ENCODE results near the gene GAK.
"Not testable (repeated sequence)": the region's sequence is repeated elsewhere in the genome, so short reads cannot be mapped to it uniquely, and the experiment has no call there.

The GAK gene

GRCh38 chr4:951594-952468 is 19.7 kb upstream of the GAK start:
- DNase-seq = no peak

- DNase-seq = no peak
Observed at GRCh38 chr4:951186-951585, 19.1 kb upstream of the GAK start.

- no peak for DNase-seq
Observed at GRCh38 chr4:950136-951020, 18.3 kb upstream of the GAK start.

GRCh38 chr4:949656-950055 is 17.5 kb upstream of the GAK start:
- no peak for DNase-seq

- no peak for DNase-seq
Observed at GRCh38 chr4:948936-949300, 16.8 kb upstream of the GAK start.

- no peak for DNase-seq
Observed at GRCh38 chr4:948101-948935, 16.2 kb upstream of the GAK start.

- no peak for DNase-seq
Observed at GRCh38 chr4:947491-947971, 15.4 kb upstream of the GAK start.

GRCh38 chr4:946517-947471 is 14.7 kb upstream of the GAK start:
- no peak for DNase-seq

- DNase-seq = no peak
Observed at GRCh38 chr4:946103-946450, 14.0 kb upstream of the GAK start.

- DNase-seq = no peak
Observed at GRCh38 chr4:945274-946102, 13.4 kb upstream of the GAK start.

- DNase-seq = not testable (repeated sequence)
Observed at GRCh38 chr4:939508-939907, 7.4 kb upstream of the GAK start.

GRCh38 chr4:932713-933070 is 576 bp upstream of the GAK start:
- no peak for DNase-seq

- DNase-seq = no peak
Observed at GRCh38 chr4:931194-931959, 739 bp downstream of the GAK start.

- DNase-seq = no peak
Observed at GRCh38 chr4:930827-931193, 1.3 kb downstream of the GAK start.

GRCh38 chr4:930028-930551 is 2.0 kb downstream of the GAK start:
- no peak for DNase-seq

- no peak for DNase-seq
Observed at GRCh38 chr4:929096-929765, 2.9 kb downstream of the GAK start.

- DNase-seq = not testable (repeated sequence)
Observed at GRCh38 chr4:927566-927965, 4.5 kb downstream of the GAK start.

GRCh38 chr4:926538-926937 is 5.6 kb downstream of the GAK start:
- DNase-seq = no peak

GRCh38 chr4:925771-926500 is 6.2 kb downstream of the GAK start:
- DNase-seq = no peak
